PFSK-1 (cell line): ENCODE data around the gene NMT2. TPM values are rescaled to one million over a fixed set of nuclear protein-coding genes. Genes with fewer than 3 reads are reported as not detected.

Experiments used
- FOXP2 ChIP-seq: optimal IDR thresholded peaks from 2 replicates; pipeline ENCODE3; 2011; ENCODE audit warnings: borderline replicate concordance, control low read depth, inconsistent platforms; ENCODE audit not compliant: insufficient read depth; ENCODE audit errors: extremely low read length, extremely low read depth
- POLR2AphosphoS5 ChIP-seq: IDR thresholded peaks from 2 replicates; pipeline ENCODE4 v1.6.1; 2012; ENCODE audit warnings: low read depth, mild to moderate bottlenecking, control low read depth, low read length, moderate library complexity
- SIN3A ChIP-seq: IDR thresholded peaks from 2 replicates; pipeline ENCODE4 v1.6.1; 2012; ENCODE audit warnings: mild to moderate bottlenecking, low read length, moderate library complexity, borderline replicate concordance; ENCODE audit not compliant: insufficient read depth
- TAF1 ChIP-seq: IDR thresholded peaks from 2 replicates; pipeline ENCODE4 v1.6.1; 2012; ENCODE audit warnings: low read length, control low read depth, borderline replicate concordance; ENCODE audit not compliant: insufficient read depth
- polyA plus RNA-seq: library from polyadenylated mRNA; unstranded; fragments of >200 nt; gene quantifications from one replicate; pipeline ENCODE4 v1.2.1, GENCODE V29; 2012; ENCODE audit warnings: low read depth, missing spikeins; ENCODE audit not compliant: insufficient read length
- TF ChIP-seq, protein P1 (sequence below), 2 experiments: IDR thresholded peaks; 2 replicates each; pipeline versions ENCODE4 v1.6.1 to v1.8.0; 2011 to 2012; ENCODE audit warnings: low read depth in 2 of 2, low read length in 2 of 2, control low read depth in 1 of 2, inconsistent platforms in 1 of 2, mild to moderate bottlenecking in 1 of 2, moderate library complexity in 1 of 2; ENCODE audit not compliant: insufficient read depth in 1 of 2

Gene NMT2
- 8.4 TPM for polyA plus RNA-seq

- peak; percentile 78 for TF ChIP-seq POLR2AphosphoS5
- 0 out of 2 replicates have a peak, but pooled peaks have one; percentile 24 for TF ChIP-seq SIN3A
- TF ChIP-seq, protein P1, sequence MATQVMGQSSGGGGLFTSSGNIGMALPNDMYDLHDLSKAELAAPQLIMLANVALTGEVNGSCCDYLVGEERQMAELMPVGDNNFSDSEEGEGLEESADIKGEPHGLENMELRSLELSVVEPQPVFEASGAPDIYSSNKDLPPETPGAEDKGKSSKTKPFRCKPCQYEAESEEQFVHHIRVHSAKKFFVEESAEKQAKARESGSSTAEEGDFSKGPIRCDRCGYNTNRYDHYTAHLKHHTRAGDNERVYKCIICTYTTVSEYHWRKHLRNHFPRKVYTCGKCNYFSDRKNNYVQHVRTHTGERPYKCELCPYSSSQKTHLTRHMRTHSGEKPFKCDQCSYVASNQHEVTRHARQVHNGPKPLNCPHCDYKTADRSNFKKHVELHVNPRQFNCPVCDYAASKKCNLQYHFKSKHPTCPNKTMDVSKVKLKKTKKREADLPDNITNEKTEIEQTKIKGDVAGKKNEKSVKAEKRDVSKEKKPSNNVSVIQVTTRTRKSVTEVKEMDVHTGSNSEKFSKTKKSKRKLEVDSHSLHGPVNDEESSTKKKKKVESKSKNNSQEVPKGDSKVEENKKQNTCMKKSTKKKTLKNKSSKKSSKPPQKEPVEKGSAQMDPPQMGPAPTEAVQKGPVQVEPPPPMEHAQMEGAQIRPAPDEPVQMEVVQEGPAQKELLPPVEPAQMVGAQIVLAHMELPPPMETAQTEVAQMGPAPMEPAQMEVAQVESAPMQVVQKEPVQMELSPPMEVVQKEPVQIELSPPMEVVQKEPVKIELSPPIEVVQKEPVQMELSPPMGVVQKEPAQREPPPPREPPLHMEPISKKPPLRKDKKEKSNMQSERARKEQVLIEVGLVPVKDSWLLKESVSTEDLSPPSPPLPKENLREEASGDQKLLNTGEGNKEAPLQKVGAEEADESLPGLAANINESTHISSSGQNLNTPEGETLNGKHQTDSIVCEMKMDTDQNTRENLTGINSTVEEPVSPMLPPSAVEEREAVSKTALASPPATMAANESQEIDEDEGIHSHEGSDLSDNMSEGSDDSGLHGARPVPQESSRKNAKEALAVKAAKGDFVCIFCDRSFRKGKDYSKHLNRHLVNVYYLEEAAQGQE (IDR thresholded peaks at IDR 0.05; ENCODE audit: insufficient read depth in 1 of 2, low read depth in 2 of 2, low read length in 2 of 2) = 0 out of 4 replicates have a peak, but pooled peaks of 1 of the 2 experiments have one; percentile 58
- TF ChIP-seq TAF1 = peak; percentile 75; the same call in 1 of the 2 replicates
- peak; percentile 41 for TF ChIP-seq FOXP2
Observed at GRCh38 chr10:15168291-15168785, at the start of gene NMT2. TSS of gene NMT2 (minus strand) at chr10:15168693. CDS start at chr10:15168612, 81 bp downstream.

DNA sequence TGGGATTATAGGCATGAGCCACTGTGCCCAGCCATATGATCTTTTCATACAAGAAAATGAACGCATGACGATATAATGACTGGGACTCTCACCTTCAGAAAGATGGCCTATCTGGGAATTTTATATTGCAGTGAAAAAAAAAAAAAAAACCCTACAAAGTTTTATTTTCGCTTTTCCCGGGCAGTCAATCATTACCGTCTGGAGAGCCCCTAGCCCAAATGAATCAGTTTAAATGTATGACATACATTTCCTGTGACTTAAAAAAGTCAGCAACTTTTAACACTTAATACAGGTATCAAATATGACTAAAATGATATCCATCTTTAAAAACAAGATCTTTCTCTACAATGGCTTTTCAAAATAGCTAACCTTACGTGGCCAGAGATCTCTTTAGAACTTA, 48.2 kb upstream of the NMT2 start:
- TF ChIP-seq, protein P1 (IDR thresholded peaks at IDR 0.05; ENCODE audit: insufficient read depth in 1 of 2, low read depth in 2 of 2, low read length in 2 of 2) = no peak
- no peak for TF ChIP-seq SIN3A
- no peak for TF ChIP-seq FOXP2
- no peak for TF ChIP-seq POLR2AphosphoS5
- no peak for TF ChIP-seq TAF1

- TF ChIP-seq POLR2AphosphoS5 = no peak
- TF ChIP-seq, protein P1 (IDR thresholded peaks at IDR 0.05; ENCODE audit: insufficient read depth in 1 of 2, low read depth in 2 of 2, low read length in 2 of 2) = no peak
- no peak for TF ChIP-seq SIN3A
- TF ChIP-seq TAF1 = no peak
- no peak for TF ChIP-seq FOXP2
Observed at GRCh38 chr10:15214237-15214636, 45.7 kb upstream of the NMT2 start.

DNA sequence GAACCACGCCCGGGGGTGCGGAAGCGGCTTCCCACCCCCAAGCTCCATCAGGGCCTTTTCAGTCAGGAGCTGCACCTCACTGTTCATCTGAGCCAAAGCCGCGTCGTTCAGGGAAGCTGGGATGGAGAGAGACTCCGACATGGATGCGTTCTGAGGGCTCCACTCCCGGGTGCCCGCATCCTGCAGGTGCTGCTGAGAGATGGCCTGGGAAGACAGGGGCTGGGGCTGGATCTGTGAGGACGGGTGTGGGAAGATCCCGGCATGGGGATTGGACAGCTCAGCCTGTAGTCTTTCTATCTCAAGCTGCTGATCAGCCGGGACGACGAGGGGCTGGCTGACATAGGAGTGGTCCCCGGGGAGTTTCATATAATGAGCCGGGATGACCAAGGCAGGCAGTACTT, 45.0 kb upstream of the NMT2 start:
- TF ChIP-seq POLR2AphosphoS5 (no peak), FOXP2 (no peak), SIN3A (no peak), TAF1 (no peak)
- TF ChIP-seq, protein P1 (IDR thresholded peaks at IDR 0.05; ENCODE audit: insufficient read depth in 1 of 2, low read depth in 2 of 2, low read length in 2 of 2) = no peak
